GM12872 (cell line): ENCODE results near the gene GPBAR1.

Experiments
- TF ChIP-seq, protein P1 (sequence below): IDR thresholded peaks from 3 replicates; pipeline ENCODE4 v1.5.1; 2011; ENCODE audit warnings: low read depth, mild to moderate bottlenecking, low read length, moderate library complexity; ENCODE audit not compliant: insufficient read depth

Gene GPBAR1

GRCh38 chr2:218278531-218279360 lies 17.9 kb downstream of the GPBAR1 start:
- TF ChIP-seq, protein P1, sequence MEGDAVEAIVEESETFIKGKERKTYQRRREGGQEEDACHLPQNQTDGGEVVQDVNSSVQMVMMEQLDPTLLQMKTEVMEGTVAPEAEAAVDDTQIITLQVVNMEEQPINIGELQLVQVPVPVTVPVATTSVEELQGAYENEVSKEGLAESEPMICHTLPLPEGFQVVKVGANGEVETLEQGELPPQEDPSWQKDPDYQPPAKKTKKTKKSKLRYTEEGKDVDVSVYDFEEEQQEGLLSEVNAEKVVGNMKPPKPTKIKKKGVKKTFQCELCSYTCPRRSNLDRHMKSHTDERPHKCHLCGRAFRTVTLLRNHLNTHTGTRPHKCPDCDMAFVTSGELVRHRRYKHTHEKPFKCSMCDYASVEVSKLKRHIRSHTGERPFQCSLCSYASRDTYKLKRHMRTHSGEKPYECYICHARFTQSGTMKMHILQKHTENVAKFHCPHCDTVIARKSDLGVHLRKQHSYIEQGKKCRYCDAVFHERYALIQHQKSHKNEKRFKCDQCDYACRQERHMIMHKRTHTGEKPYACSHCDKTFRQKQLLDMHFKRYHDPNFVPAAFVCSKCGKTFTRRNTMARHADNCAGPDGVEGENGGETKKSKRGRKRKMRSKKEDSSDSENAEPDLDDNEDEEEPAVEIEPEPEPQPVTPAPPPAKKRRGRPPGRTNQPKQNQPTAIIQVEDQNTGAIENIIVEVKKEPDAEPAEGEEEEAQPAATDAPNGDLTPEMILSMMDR: no peak

GRCh38 chr2:218280260-218280870 lies 19.6 kb downstream of the GPBAR1 start:
- TF ChIP-seq, protein P1: no peak

- TF ChIP-seq, protein P1: no peak
Measured at GRCh38 chr2:218281449-218281848, 20.6 kb downstream of the GPBAR1 start.

DNA sequence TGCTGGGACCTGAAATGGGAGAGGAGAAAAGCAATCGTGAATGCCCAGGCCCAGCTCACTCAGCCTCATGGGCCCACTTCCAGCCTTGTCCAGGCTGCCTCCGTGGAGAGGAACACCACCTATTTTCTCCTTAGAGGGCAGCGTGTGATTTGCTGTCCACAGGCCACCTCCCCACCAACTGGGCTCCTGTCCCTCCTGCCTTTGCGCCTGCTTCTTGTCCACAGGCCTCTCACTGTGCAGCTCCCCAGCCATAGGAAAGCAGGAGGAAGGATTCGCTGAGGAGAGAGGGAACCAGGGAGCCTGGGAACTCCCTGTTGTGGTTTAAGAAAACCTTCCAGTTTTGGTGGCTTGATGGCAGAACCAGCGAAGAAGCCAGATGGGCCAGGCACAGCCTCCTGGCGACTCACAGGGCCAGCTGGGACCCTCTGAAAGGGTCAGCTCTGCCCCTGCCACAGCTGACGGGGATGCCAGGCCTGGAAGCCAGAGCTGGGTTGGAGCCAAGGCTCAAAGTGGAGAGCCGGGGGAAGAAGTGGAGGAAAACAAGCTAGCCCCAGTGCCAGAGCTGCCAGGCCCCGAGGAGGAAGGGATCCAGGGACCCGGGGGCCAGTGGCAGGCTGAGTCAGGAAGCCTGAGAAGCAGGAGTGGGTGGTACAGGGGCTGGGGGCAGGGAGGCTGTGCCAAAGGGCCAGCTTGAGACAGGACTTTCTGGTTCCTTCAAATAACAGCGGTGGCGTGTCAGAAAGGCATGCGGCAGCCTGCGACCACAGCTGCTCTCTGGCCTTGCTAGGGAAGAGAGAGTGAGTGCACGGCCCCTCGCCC lies 21.6 kb downstream of the GPBAR1 start:
- TF ChIP-seq, protein P1: no peak

DNA sequence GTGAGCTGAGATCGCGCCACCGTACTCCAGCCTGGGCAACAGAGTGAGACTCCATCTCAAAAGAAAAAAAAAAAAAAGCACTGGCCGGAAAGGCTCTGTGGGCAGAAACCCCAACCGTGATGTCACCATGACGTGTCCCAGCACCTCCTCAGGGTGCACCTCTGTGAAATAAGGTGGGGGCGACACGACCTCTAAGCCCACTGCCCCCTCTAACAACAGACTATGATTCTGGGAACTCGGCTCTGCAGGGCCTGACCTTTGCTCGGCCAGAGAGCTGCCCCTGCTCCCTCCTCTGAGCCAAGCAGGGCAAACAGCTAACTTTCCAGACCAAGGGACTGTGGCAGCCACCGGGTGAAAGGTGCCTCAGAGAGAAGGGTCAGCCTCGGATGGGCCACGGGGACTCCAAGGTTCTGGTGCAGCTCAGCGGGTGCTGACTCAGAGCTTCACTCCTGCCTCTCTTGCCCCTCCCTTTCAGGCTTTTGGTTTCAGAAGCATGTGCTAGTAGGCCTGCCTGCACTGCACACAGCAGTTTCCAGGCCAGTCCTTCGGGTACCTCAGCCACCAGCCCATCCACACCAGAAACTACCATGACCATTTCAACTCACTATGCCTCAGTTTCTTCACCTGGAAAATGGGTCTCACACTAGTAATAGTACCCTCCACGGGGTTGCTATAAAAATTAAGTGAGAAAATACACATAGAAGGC lies 23.4 kb downstream of the GPBAR1 start:
- TF ChIP-seq, protein P1: no peak

DNA sequence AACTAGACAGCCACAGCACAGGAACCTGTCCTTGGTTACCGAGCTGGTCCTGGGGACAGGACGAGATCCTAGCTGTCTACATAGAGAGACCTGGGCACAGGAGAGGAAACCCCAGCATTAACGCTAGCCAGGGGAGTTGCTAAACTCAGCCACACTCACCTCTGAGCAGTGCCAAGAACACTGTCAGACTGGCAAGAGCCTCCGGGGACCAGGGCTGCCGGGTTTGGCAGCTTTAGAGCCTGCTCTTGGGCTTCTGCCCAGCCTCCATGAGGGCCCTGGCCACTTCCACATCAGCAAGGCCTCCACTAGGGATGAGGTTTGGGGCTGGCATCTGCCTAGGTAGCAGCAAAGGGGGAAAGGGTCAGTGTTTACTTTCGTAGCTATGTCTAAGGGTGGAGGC lies 24.8 kb downstream of the GPBAR1 start:
- TF ChIP-seq, protein P1: no peak
